IPS DF 19.7 (cell line): ENCODE results near the gene DOCK1.
"Not testable (repeated sequence)": the region's sequence is repeated elsewhere in the genome, so short reads cannot be mapped to it uniquely, and the experiment has no call there.

Experiments
- DNase-seq: peaks from one replicate; pipeline ENCODE4 v3.0.0-alpha.2; 2013; ENCODE audit warnings: low read depth, low spot score

The DOCK1 gene

DNA sequence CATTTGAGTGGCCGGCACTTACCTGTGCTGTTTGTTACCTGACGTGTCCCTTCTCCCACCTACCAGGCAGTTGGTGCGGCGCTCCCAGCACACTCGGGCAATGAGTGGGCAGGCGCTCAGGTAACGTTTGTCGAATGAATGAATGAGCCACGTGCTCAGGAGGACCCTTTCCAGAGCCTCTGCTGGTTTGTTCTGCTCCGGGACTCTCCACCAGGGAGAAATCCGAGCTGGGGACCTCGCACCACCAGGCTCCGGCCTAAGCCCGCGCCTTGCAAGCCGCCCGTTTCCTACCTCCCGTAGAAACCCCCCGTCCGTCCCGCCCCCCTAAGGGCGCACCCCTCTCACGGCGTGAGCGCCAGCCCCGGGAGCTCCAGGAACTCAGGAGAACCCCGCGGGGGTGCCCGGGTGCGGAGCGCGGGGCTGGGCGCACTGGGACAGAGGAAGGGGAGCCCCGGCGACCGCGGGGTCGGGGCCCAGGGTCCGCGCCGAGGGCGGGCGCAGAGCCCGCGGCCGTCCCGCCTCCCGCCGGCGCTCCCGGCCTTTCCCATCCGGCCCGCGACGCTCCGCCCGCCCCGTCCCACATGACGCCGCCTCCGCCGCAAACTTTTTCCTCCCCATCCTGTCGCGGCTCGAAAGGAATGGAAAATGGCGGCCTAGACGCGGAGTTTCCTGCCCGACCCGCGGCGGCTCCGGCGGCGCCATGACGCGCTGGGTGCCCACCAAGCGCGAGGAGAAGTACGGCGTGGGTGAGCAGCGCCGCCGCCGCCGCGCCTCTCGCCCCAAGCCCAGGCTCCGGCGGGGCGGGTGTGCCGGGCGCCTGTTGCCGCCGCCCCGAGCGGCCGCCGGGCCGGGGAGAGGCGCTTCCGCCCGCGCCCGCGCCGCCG lies at the start of gene DOCK1:
TSS of gene DOCK1 (plus strand) at position 611 of the 884 bp plus-strand sequence. CDS start at position 701, 90 bp downstream.
- no peak for DNase-seq

DNA sequence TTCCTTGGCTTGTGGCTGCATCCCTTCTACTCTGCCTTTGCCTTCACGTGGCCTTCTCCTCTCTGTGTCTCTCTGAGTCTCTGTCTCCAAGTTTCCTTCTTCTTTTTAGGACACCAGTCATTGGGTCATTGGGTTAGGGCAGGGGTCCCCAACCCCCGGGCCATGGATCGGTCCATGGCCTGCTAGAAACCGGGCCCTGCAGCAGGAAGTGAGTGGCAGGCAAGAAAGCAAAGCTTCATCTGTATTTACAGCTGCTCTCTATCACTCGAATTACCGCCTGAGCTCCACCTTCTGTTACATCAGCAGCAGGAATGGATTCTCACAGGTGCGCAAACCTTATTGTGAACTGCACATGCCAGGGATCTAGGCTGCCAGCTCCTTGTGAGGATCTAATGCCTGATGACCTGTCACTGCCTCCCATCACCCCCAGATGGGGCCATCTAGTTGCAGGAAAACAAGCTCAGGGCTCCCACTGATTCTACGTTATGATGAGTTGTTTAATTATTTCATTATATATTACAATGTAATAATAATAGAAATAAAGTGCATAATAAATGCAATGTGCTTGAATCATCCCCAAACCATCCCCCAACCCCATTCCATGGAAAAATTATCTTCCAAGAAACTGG lies 47.9 kb upstream of the DOCK1 start:
- no peak for DNase-seq

DNA sequence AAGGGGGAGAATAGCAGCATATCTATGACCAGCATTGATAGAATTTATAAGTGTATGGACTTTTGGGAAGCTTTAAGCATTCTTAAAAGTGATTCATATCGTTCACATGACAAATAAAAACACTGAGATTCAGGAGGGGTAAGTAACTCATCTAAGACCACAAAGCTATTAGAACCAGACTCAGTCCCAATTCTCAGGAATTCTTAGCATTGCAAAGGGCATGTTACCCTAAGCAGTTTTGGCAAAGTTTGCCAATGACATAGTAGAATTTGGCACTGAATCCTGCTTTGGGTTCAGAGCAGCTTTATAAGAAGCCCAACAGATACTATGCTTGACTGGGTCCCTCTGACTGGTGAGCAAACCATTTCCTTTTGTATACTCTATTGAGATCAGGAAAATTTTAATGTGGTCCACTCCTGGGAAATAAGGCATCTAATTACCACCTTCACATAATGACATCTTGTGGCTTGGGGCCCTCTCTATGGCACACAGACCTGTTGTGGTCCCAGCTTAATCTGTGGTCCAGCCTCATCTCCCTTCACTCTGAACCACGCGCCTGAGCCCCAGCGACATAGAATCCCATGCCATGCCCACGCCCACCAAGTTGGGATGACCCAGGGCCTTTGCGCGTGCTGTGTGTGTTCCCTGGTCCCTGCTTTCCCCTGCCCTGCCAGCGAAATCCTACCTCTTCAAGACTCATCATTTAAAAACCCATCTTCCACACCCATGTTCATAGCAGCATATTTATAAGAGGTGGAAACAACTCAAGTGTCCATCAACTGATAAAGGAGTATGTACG lies 37.5 kb upstream of the DOCK1 start:
- no peak for DNase-seq

DNA sequence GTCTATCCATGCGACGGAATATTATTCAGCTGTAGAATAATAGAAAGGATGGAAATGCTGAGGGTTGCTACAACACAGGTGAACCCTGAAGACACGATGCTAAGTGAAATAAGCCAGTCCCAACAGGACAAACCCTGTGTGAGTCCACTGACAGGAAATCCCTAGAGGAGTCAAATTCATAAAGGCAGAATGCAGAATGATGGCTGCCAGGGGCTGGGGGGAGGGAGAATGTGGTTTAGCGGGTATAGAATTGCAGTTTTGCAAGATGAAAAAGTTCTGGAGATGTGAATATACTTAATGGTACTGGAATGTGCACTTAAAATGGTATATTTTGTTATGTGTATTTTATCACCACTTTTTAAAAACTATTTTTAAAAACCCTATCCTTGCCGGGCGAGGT lies 36.9 kb upstream of the DOCK1 start:
- DNase-seq = no peak

DNA sequence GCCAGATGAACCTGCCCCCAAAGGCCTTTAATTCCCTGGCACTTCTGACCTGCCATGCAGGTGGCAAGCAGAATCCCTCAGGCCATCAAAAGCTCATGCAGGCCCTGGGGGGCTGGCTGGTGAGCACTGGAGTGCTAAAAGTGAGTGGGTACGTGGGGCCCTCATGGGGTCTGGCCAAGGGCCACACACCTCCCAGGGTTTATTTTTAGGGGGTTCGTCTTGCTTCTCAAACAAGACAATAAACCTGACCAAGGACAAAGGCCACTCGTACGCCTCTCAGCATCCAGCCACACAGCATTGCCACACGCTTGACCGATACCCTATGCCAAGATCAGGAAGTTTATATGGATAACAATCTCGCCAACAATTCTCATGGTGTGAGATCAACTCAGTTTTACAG lies 33.1 kb upstream of the DOCK1 start:
- DNase-seq = no peak

DNA sequence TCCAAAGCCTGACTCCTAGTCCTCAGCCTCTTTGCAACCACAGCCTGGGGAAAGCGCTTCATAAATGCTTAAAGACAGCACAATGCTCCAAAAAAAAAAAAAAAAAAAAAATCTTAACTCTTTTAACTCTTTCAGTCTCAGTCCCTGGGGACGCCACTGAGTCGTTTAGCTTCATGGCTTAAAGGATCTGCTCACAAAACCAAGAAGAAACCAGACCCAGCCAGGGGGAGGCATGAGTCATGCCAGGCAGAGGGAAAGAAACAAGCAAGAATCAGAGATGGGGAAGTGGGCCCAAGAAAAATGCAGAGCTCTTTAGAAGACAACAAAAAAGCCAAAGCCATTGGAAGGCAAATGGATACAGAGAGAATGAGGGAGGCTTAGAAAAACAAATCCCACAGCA lies 32.5 kb upstream of the DOCK1 start:
- DNase-seq = no peak

DNA sequence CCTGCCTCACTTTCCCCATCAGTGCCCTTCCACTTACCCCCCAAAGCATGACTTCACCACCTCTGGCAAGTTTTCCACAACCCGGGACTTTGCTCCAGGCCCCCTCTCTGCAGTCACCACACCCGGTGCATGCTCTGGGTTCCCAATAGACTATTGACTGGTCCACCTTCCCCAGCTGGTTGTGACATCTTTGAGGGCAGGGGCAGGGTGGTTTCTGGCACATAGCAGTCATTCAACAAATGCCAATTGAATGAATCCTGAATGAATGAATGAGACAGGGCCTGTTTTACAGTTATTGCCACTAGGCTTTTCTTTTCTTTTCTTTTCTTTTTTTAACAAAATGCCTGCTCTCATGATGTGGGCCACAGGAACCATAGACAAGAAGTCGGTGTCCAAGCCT lies 28.8 kb upstream of the DOCK1 start:
- DNase-seq = no peak

DNA sequence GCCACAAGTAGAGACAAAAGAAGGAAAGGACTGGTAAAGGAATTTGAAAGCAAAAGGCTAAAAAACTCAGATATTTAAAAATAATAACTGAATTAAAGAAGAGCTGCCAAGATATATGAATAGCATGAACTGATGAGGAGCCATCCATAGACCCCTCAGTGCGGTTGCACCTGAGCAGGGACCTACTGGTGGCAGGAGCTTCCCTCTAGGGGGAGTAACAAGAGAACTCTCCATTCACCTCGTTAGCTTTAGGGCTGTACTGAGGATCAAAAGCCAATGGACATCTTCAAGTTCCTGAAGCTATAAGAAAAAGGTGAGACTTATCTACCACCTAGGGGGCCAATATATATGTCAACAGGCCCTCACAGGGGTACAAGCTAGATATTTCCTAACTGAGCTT lies 27.8 kb upstream of the DOCK1 start:
- DNase-seq = no peak

DNA sequence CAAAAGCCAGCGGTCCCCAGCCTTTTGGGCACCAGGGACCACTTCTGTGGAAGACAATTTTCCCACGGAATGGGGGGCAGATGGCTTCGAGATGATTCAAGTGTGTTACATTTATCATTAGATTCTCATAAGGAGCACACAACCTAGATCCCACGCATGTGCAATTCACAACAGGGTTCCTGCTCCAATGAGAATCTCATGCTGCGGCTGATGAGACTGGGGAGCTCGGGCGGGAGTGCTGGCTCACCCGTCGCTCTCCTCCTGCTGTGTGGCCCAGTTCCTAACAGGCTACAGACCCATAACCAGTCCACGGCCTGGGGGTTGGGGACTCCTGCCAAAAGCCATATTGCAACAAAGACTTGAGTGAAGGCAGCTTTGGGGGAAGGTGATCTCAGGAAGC lies 26.6 kb upstream of the DOCK1 start:
- DNase-seq = no peak

DNA sequence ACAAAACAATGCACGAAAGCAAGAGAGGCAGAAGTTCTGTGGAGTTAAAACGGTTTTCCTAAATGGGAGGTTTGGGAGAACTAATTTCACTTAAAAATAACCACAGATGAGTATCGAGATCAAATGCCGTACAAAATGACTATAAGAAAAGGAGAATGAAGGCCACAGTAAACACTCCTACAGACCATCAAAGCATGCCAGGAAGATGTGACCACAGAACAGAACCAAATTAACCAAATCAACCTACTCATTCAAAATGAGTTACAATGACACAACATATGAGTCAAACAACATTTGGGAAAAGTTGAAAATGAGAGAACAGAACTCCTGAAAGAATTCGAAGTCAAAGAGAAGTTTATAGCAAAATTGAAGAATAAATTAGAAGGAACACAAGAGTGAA lies 24.3 kb upstream of the DOCK1 start:
- no peak for DNase-seq

DNA sequence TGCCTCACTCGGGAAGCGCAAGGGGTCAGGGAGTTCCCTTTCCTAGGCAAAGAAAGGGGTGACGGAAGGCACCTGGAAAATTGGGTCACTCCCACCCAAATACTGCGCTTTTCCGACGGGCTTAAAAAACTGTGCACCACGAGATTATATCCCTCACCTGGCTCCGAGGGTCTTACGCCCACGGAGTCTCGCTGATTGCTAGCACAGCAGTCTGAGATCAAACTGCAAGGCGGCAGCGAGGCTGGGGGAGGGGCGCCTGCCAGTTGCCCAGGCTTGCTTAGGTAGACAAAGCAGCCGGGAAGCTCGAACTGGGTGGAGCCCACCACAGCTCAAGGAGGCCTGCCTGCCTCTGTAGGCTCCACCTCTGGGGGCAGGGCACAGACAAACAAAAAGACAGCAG lies 23.2 kb upstream of the DOCK1 start:
- DNase-seq = not testable (repeated sequence)

DNA sequence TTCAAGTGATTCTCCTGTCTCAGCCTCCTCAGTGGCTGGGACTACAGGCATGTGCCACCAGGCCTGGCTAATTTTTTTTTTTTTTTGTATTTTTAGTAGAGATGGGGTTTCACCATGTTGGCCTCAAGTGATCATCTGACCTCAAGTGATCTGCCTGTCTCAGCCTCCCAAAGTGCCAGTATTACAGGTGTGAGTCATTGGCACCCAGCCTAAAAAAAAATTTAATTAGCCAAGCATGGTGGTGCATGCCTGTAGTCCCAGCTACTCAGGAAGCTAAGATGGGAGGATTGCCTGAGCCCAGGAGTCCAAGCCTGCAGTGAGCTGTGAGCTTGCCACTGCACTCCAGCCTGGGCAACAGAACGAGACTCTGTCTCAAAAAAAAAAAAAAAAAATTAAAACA lies 16.8 kb upstream of the DOCK1 start:
- DNase-seq = not testable (repeated sequence)

DNA sequence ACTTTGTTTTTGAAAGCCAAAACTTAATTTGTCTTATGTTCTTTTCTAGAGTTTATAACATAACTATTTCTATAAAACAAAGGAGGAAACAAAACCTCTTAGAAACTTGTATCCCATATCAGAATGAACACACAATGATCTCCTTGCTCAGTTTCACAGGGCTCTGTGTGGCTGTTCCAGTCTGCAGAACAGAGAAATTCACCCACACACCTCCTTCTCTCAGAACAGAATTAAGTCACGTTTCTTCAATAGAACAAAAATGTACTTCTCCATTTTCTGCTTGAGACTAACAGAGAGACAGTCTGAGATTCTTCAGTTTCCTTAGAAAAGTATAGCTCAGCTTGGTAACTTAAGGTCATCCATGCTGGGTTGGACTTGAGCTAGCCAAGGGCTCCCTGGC lies 15.8 kb upstream of the DOCK1 start:
- no peak for DNase-seq

DNA sequence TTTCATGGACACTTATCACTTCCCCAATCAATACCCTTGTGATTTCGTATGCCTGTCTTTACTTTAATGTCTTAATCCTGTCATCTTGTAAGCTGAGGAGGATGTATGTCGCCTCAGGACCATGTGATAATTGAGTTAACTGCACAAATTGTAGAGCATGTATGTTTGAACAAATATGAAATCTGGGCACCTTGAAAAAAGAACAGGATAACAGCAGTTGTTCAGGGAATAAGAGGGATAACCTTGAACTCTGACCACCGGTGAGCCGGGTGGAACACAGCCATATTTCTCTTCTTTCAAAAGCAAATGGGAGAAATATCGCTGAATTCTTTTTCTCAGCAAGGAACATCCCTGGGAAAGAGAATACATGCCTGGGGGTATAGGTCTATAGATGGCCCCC lies 14.4 kb upstream of the DOCK1 start:
- not testable (repeated sequence) for DNase-seq

DNA sequence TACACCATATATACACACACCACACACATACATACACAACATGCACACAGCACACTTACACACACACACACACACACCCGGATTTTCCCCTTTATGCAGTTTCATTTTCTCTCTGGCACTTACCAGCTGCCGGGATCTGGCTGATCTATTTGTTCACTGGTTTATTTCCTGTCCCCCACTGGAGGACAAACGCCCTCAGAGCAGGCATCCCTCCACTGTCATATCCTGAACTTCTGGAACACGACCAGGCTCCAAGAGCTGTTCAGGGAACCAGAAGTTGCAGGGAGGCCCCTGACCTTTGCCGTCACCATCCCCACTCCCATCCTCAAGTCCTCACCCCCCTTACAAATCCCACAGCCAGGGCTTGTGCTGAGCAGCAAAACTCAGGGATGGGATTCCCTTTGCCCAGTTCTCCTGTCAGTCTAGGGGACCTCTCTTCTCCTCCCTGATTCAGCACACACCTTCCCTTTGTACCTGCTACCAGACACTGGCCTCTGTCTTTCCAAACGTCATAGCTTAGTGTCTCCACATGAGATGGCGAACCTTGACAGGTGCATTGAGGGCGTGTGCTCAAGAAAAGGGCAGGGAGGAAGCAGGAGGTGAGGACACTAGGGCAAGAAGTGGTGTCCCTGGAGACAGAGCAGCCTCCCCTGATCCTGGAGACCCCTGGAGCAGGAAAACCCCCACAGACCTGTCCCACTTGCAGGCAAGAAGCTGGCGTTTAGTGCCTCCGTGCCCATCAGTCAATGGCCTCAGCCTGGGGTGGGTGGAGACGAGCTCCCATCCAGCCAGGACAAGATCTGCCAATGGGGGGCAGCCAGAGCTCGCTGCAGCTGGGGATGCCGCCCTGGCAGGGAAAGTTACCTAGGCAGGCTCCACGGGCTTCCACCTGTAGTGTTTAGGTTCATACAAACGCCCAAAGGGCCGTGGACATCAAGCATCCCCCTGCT lies 12.7 kb upstream of the DOCK1 start:
- no peak for DNase-seq

DNA sequence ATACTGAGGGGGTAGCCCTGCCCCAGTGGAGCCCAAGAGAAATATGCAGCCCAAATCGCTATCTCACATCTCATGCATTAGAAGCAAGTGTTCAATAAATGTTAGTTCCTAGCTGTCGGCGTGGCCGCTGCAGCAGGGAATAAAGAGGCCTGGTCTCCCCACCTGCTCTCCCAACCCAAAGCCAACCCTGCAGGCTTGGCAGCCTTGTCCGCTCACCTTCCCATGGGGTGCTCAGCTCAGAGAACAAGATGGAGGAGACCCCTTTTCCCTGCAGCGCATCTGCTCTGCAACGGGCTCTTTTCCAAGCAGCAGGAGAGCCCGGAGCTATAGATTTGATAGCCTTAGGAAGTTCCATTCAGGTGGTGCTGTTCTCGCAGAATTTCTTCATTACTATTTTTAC lies 12.0 kb upstream of the DOCK1 start:
- no peak for DNase-seq

DNA sequence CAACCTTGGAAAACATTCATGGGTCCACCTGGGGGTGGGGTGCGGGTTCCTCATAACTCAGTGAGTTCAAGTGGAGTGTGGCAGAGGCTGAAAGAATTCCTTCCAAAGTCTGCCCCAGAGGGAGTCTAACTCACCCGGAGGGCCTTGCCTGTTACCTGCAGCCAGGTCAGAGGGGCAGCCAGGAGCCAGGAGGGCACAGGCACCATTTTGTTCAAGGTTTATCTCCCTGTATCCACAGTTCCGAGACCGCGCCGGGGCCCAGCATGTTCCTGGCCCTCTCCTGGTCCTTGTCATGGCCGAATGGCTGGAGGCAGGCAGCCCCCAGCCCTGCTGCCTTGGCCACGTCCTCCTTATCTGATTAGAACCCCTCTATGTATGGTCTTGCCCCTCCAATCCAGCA lies 11.4 kb upstream of the DOCK1 start:
- no peak for DNase-seq

DNA sequence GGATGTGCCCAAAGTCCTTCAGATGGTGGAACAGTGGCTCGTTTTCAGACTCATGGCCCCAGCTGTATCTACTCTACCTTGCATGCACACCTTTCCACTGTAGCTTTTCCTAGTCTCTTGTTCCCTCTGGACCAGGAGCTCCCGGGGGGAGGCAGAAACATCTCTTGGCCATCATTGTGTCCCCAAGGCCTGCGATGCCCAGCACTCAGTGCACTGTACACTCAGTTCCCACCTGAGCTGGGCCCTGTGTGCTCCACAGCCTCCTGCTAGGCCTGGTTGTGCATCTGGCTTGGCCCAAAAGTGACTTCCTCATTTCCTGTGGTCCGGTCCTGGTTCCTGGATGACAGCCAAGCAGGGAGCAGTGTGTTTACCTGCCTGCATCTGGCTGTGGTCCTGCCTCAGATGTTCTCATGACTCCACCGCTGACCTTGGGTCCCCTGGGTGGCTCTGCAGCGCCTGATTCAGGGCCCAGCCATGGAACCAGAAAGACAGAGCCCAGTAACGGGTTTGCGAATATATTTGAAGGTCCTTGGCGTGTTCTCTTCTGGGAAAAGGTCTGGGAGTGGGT lies 9.9 kb upstream of the DOCK1 start:
- no peak for DNase-seq

DNA sequence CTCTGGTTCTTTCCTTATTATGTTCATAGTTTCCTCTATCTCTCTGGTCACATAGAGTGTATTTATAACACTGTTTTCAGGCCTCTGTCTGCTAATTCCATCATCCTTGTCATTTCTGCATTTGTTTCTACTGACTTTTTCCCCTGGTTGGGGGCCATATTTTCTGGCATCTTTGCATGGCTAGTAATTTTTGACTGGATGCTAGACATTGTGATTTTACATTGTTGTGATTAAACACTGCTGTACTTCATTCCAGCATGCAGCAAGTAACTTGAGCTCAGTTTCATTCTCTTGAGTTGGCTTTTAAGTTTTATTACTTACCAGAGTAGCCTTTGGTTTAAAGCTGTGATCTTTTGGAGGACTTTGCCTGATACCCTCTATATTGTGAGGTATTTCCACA lies 6.8 kb upstream of the DOCK1 start:
- no peak for DNase-seq

DNA sequence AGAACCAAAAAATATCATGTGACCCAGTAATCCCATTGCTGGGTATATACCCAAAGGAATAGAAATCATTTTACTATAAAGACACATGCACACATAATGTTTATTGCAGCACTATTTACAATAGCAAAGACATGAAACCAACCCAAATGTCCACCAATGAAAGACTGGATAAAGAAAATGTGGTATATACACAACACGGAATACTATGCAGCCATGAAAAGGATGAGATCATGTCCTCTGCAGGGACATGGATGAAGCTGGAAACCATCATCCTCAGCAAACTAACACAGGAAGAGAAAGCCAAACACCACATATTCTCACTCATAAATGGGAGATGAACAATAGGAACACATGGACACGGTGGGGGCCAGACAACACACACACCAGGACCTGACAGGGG lies 5.7 kb upstream of the DOCK1 start:
- DNase-seq = not testable (repeated sequence)

DNA sequence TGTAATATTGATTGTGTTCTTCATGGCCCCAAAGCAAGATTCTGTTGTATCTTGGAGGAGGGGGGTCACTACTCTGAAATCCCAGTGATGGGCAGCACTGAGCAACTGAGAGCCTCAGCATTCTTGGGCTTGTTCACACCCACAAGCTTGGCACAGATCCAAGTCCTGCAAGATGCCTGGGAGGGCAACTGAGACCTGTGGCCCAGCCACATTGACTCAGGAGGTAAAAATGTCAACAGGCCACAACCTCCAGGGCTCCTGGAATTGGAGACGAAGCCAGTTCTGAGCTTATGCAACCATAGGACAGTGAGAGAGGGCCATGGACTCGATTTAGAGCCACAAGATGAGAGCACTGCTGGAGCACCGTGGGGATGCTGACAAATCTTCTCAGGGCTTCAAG lies 3.1 kb upstream of the DOCK1 start:
- no peak for DNase-seq
